Measurements from ENCODE around the gene PPARD.

GRCh38 chr6:35294308-35294945 lies 47.9 kb upstream of the PPARD start:
- TF ChIP-seq POLR2AphosphoS5 (IDR thresholded peaks at IDR 0.05; ENCODE audit: borderline replicate concordance, low read depth, low read length) (no peak), EZH2 (IDR thresholded peaks at IDR 0.05) (no peak)
